GM21717 (cell line): Measurements from ENCODE around the gene THSD4.

Experiments used
- ATAC-seq: cut with Tn5 transposase; IDR thresholded peaks from one replicate; pipeline ENCODE4 v1.9.1; 2021; ENCODE audit warnings: mild to moderate bottlenecking, moderate library complexity; ENCODE audit not compliant: unreplicated experiment

The THSD4 gene

DNA sequence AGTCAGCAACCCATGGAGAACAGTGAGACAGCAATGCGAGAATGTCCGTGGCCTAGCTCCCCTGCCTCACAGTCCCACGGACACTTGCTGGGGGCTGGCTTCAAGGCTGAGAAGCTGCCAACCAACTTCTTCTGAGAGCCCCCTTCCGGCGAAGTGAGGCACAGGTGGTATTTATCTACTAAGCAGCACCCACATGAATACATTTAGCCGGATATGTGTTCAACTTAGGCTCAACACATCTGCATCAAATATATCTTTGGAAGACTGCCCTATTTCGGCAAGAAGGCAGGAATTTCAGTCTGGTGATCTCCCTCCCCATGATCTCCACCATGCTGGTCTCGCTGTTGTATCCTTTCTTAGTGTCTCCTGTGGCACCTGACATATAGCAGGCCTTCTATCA is 354.1 kb downstream of the THSD4 start:
- no peak for ATAC-seq

- ATAC-seq = no peak
These were observed 356.1 kb downstream of the THSD4 start for GRCh38 chr15:71471347-71471746.

GRCh38 chr15:71472566-71472965 is 357.3 kb downstream of the THSD4 start:
- ATAC-seq = no peak

DNA sequence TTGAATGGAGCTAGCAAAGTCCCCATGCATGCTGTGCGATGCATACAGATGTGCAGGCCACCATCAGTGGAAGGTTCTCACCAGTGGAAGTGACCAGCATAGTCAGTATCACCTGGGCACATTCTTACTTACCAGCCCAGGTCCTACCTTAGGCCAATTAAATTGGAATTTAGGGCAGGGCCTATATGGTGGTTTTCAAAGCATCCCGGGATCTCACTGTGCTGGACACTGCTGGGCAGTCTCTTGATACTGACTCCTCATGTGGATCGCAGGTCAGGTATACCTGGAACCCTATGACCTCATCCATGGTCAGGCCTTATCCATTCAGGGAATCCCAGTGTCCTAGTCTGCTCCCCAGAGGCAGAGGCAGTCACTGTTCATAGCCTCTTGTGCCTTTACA is 358.5 kb downstream of the THSD4 start:
- no peak for ATAC-seq

- no peak for ATAC-seq
These were observed 361.6 kb downstream of the THSD4 start for GRCh38 chr15:71476823-71477222.

DNA sequence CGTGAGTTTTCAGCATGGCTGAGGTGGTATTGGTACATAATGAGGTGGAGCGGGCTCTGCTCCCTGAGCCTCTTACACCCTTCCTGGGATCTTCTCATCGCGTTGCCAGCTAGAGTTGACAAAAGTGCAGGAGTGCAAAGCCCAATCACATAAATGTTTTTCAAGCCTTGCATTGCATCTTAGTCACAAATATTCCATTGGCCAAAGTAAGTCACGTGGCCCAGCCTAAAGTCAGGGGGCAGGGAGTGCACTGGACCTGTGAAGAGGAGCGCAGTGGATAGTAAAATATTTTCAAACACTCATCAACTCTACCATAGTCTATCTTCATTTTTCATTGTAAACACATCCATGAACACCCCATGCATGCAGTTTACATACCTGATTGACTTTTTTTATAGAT is 365.3 kb downstream of the THSD4 start:
- no peak for ATAC-seq

GRCh38 chr15:71484080-71484479 is 368.8 kb downstream of the THSD4 start:
- ATAC-seq = no peak

DNA sequence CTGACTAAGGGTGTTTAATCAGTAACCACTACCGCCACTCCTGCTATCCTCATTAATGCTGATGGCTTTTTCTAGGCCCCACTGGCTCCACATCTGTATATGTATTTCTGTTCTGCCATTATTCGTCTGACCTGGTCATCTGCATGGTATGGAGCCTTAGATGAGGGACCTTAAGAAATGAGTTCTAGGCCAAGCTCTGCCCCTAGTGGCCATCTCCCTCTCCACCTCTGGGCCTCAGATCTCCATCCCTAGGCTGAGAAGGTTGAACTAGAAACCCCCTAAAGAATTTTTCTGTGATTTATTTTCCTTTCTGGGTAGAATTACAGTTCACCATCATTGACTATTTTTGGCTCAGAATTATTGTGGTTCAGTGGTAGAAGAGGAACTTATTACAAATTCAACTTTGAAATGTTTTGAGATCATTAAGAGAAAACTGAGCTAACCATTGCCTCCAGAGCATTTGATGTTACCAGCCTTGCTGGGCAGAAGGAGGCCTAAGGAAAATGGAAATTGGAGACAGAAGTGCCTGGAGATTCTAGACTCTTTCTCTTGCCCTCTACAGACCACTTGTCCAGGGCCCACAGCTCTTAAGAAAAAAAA is 369.9 kb downstream of the THSD4 start:
- ATAC-seq = no peak

- no peak for ATAC-seq
These were observed 374.3 kb downstream of the THSD4 start for GRCh38 chr15:71489570-71489969.

GRCh38 chr15:71493526-71493925 is 378.3 kb downstream of the THSD4 start:
- ATAC-seq = no peak

DNA sequence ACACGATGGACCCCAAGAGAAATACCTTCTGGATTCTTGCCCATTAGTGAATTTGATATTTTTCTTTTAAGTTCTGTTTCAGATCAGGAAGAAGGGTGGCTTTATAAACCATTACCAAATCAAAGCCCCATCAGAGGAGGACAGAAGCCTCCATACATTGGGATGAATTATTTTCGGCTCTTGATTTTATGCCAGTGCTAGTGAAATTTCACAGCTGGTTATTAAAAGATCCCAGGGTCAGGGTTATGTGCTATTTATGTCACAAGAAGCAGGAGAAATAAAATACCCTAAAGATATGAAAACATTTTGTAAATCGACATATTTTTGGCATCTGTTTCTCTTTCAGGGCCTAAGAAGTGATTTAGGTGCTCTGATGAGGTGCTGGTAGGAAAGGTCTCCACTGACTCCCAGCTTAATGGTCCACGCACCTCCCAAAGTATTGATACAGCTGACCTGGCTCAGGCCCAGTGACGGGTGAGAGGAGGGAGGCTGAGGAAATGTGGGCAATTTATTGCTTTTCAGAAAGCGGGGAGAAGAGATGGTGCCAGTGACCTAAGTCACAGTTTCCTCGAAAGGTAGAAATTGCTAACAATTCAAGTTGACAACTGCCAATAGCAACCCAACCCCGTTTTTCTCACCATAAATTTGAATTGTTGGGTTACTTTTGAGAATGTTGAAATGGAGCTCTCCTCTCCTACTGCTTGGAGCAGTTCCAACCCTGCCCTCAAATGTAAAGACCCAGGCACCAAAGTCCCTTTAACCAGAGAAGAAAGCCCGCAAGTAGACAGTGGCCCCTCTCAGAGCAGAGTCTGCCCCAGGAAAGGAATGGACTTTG is 379.5 kb downstream of the THSD4 start:
- ATAC-seq = no peak

GRCh38 chr15:71495398-71495780 is 380.1 kb downstream of the THSD4 start:
- no peak for ATAC-seq

DNA sequence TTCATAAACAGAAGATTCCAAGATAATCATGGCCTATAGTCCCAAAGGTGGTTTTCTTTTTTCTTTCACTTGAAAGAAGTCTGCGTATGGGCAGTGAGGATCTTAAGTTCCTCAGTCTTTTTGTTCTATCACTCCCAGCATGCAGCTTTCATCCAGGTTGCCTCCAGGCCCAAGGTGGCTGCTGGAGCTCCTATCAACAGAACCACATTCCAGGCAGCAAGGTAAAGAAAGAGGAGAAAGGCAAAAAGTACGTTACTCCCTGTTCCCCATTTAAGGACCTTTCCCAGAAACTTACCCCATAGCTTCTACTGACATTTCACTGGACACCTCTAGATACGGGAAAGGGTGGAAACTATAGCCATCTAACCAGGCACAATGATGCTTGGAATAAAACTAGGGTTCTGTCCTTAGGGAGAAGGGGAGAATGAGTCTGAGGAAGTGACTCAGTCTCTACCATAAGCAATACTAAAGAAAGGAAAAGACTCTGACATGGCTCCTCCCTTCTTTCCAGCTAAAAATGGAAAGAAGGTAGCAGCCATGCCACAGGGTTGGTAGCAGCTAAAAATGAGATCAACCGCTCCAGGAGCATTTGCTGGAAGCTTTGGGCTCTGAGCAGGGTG is 381.2 kb downstream of the THSD4 start:
- ATAC-seq = no peak

- ATAC-seq = no peak
These were observed 386.2 kb downstream of the THSD4 start for GRCh38 chr15:71501344-71502076.

DNA sequence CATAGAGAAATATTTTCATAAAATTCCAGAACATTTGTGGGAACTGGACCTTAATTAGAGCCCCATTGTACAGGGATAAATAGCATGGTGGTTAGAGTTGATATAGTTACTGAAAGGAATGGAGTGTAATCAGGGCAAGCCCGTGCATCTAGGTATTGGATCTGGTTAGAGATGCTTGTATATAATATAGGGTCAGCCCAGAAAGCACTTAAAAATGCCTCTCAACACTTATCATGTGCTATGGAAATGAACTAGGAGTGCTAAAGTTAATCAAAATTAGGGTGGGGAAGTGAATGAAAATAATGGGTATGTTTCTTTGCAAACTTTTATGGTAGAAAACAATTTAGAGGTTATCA is 386.8 kb downstream of the THSD4 start:
- no peak for ATAC-seq

GRCh38 chr15:71505962-71506361 is 390.7 kb downstream of the THSD4 start:
- no peak for ATAC-seq

- no peak for ATAC-seq
These were observed 391.7 kb downstream of the THSD4 start for GRCh38 chr15:71506946-71507345.

DNA sequence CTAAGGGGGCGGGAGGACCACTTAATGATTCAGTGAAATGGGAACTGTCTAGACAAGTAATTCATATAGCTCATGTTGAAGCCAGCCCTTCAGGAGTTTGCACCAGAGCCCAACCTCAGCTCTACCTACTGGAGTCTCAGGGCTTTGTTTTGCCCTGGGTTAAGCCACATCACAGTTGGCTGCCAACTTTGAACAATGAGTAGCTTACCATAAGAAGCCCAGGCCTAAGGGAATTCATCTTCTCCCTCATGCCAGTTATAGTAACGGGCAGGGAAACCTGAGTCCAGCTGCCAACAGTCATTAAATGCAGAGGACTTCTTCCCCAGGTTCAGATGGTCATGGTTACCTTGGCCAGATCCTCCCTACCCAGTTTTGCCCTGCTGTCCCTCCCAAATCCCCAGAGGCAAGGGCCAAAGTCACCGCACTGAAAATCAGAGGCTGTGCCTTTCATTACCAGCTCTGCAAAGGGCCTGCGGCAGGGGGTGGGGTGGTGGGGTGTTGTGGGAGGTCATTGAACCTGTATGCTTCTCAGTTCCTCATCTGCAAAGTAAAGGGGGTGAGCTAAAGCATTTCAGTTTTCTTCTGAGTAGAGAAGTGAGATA is 392.9 kb downstream of the THSD4 start:
- no peak for ATAC-seq

GRCh38 chr15:71509139-71509538 is 393.9 kb downstream of the THSD4 start:
- ATAC-seq = no peak

- no peak for ATAC-seq
These were observed 395.5 kb downstream of the THSD4 start for GRCh38 chr15:71510763-71511162.
